HCT116 (cell line): ENCODE data around the gene COL4A1. TPM values are rescaled to one million over a fixed set of nuclear protein-coding genes. Genes with fewer than 3 reads are reported as not detected.

Experiments
- CBX3 ChIP-seq: IDR thresholded peaks from 2 replicates; pipeline ENCODE4 v1.6.1; 2012; ENCODE audit warnings: low read depth
- ELF1 ChIP-seq: IDR thresholded peaks from 2 replicates; pipeline ENCODE4 v1.6.1; 2012; ENCODE audit warnings: low read depth, borderline replicate concordance
- EZH2 ChIP-seq: fragments of 200-600 bp; sonication (generic); IDR thresholded peaks from 2 replicates; pipeline ENCODE4 v1.6.1; 2017; ENCODE audit warnings: antibody characterized with exemption, mixed run types
- JUND ChIP-seq: IDR thresholded peaks from 2 replicates; pipeline ENCODE4 v1.6.1; 2012
- MAX ChIP-seq: IDR thresholded peaks from 2 replicates; pipeline ENCODE4 v1.6.1; 2012
- POLR2A ChIP-seq: IDR thresholded peaks from 2 replicates; pipeline ENCODE4 v1.7.0; 2011; ENCODE audit warnings: borderline replicate concordance; ENCODE audit not compliant: insufficient read depth, insufficient read length; ENCODE audit errors: extremely low read depth
- RAD21 ChIP-seq: IDR thresholded peaks from 2 replicates; pipeline ENCODE4 v1.6.1; 2012; ENCODE audit warnings: low read depth, mild to moderate bottlenecking
- REST ChIP-seq: IDR thresholded peaks from 2 replicates; pipeline ENCODE4 v1.6.1; 2012; ENCODE audit warnings: low read depth
- SIN3A ChIP-seq: IDR thresholded peaks from 2 replicates; pipeline ENCODE4 v1.6.1; 2012; ENCODE audit warnings: low read depth
- SP1 ChIP-seq: IDR thresholded peaks from 2 replicates; pipeline ENCODE4 v1.6.1; 2012; ENCODE audit warnings: low read depth
- SRF ChIP-seq: IDR thresholded peaks from 2 replicates; pipeline ENCODE4 v1.6.1; 2012; ENCODE audit warnings: low read depth
- TCF7L2 ChIP-seq: IDR thresholded peaks from 2 replicates; pipeline ENCODE4 v1.7.0; 2011; ENCODE audit warnings: borderline replicate concordance, inconsistent platforms; ENCODE audit not compliant: insufficient read depth, insufficient read length; ENCODE audit errors: extremely low read depth
- YY1 ChIP-seq: IDR thresholded peaks from 2 replicates; pipeline ENCODE4 v1.6.1; 2011; ENCODE audit warnings: low read length, low read depth, moderate library complexity, mild to moderate bottlenecking; ENCODE audit not compliant: insufficient replicate concordance; ENCODE audit errors: extremely low read depth
- ZNF274 ChIP-seq: fragments of 200-500 bp; sonication (Bioruptor generic); IDR thresholded peaks from 2 replicates; pipeline ENCODE4 v1.6.1; 2014; ENCODE audit warnings: mild to moderate bottlenecking, low read depth, low read length, inconsistent platforms
- total RNA-seq: library from RNA; stranded (reverse); gene quantifications from one replicate; pipeline ENCODE4 v1.2.1, GENCODE V29; 2021; ENCODE audit not compliant: unreplicated experiment
- TF ChIP-seq, protein P1 (sequence below): IDR thresholded peaks from 2 replicates; pipeline ENCODE4 v1.6.1; 2012

COL4A1 gene
- total RNA-seq, 1 experiment from 2014 or later = 0.57 TPM

- TF ChIP-seq REST = no peak
- no peak for TF ChIP-seq ELF1
- TF ChIP-seq SIN3A = no peak
- TF ChIP-seq ZNF274 = no peak
- TF ChIP-seq, protein P1, sequence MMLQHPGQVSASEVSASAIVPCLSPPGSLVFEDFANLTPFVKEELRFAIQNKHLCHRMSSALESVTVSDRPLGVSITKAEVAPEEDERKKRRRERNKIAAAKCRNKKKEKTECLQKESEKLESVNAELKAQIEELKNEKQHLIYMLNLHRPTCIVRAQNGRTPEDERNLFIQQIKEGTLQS = no peak
- no peak for TF ChIP-seq POLR2A
- no peak for TF ChIP-seq CBX3
- TF ChIP-seq SP1 = no peak
- TF ChIP-seq MAX = no peak
- no peak for TF ChIP-seq SRF
- TF ChIP-seq TCF7L2 = no peak
- TF ChIP-seq JUND = no peak
- TF ChIP-seq YY1 = no peak
- TF ChIP-seq RAD21 = no peak
- TF ChIP-seq EZH2 = no peak
Measured at GRCh38 chr13:110103026-110103425, 203.9 kb downstream of the COL4A1 start (continued).
